T follicular helper cell (primary cell): ENCODE measurements around the gene SEC22C.

Experiments used
- DNase-seq: peaks from one replicate; pipeline ENCODE4 v3.0.0-alpha.2; 2020; ENCODE audit warnings: low read depth

Gene SEC22C

DNA sequence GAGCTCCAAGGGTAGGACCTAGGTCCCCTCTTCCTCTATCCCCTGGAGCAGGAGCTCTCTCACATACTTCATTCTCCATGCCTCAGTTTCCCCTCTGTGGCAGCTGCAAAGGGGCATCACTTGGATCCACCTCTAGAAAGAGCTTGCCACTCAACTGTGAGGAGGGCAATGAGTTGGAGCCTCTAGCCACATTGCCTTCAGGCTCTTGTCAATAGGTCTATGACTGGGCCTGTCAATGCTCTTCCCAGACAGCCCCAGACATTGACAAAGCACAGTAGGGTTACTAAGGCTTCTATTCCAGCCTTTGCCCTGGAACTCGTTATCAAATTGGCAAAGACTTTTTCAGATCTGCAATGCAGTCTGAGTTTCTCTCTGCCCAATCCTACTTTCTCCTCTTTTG lies 83.7 kb downstream of the SEC22C start:
- no peak for DNase-seq
